ENCODE measurements around the gene CDH16.

Gene CDH16

DNA sequence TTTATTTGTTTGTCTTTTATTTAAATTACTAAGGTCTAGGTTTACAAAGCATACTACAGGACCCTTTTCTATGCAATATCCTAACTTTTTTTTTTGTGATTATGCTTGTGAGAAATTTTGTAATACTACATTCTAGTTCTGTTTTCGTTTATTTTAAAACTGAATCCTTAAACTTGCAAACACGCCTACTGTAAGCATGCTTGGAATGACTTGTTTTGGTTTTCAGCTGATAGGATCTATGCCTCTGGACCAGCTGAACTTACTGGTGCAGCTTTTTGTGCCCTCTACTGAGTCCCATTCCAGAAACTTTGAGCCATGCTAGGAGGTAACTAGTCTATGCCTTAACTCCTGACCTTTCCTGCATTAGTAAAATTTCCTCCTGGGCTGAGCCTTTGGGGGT, 32.4 kb downstream of the CDH16 start:
- Histone ChIP-seq H3K9ac (ENCODE audit: low read depth, low read length, poor library complexity, severe bottlenecking) (no peak overlapping the region), H3K4me2 (ENCODE audit: low read depth, low read length, poor library complexity, severe bottlenecking) (peak overlapping the region; percentile 35), H3K27me3 (ENCODE audit: insufficient read depth, low read length, poor library complexity, severe bottlenecking) (no peaks in the 10 kb centered on the region), H3K4me1 (ENCODE audit: insufficient read depth, low read length, poor library complexity, severe bottlenecking) (peaks cover 43% of the 10 kb centered on the region), H3K9me3 (ENCODE audit: insufficient read depth, low read depth, low read length) (no peaks in the 10 kb centered on the region), H2AFZ (ENCODE audit: low read length) (no peak overlapping the region), H3F3A (ENCODE audit: low read depth) (no peaks in the 10 kb centered on the region), H3K36me3 (ENCODE audit: insufficient read depth, low read length) (peaks cover 20% of the 10 kb centered on the region; the same call in 1 of the 2 replicates), H3K9me2 (replicated peaks; ENCODE audit: low read depth, low read length) (no peaks in the 10 kb centered on the region), H3K79me2 (ENCODE audit: insufficient read depth, low read length) (peaks cover 63% of the 10 kb centered on the region), H4K20me1 (ENCODE audit: insufficient read depth, low read length, poor library complexity, severe bottlenecking) (peaks cover 33% of the 10 kb centered on the region), H3K4me3 (ENCODE audit: low read length, poor library complexity, severe bottlenecking) (no peak overlapping the region)
- TF ChIP-seq EZH2phosphoT487 (IDR thresholded peaks at IDR 0.05; ENCODE audit: borderline replicate concordance): no peak
- TF ChIP-seq, protein P1, sequence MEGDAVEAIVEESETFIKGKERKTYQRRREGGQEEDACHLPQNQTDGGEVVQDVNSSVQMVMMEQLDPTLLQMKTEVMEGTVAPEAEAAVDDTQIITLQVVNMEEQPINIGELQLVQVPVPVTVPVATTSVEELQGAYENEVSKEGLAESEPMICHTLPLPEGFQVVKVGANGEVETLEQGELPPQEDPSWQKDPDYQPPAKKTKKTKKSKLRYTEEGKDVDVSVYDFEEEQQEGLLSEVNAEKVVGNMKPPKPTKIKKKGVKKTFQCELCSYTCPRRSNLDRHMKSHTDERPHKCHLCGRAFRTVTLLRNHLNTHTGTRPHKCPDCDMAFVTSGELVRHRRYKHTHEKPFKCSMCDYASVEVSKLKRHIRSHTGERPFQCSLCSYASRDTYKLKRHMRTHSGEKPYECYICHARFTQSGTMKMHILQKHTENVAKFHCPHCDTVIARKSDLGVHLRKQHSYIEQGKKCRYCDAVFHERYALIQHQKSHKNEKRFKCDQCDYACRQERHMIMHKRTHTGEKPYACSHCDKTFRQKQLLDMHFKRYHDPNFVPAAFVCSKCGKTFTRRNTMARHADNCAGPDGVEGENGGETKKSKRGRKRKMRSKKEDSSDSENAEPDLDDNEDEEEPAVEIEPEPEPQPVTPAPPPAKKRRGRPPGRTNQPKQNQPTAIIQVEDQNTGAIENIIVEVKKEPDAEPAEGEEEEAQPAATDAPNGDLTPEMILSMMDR (conservative IDR thresholded peaks at IDR 0.05; ENCODE audit: low read length): no peak

DNA sequence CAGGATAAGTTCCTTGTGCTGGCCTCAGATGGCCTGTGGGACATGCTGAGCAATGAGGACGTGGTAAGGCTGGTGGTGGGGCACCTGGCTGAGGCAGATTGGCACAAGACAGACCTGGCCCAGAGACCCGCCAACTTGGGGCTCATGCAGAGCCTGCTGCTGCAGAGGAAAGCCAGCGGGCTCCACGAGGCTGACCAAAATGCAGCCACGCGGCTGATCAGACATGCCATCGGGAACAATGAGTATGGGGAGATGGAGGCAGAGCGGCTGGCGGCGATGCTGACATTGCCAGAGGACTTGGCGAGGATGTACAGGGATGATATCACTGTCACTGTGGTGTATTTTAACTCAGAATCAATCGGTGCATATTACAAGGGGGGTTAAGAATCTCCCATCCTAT, 33.2 kb downstream of the CDH16 start:
- Histone ChIP-seq H4K20me1 (ENCODE audit: insufficient read depth, low read length, poor library complexity, severe bottlenecking) (peaks cover 39% of the 10 kb centered on the region), H3K36me3 (ENCODE audit: insufficient read depth, low read length) (peaks cover 20% of the 10 kb centered on the region; the same call in 1 of the 2 replicates), H3K9me2 (replicated peaks; ENCODE audit: low read depth, low read length) (no peaks in the 10 kb centered on the region), H2AFZ (ENCODE audit: low read length) (no peak overlapping the region), H3K4me2 (ENCODE audit: low read depth, low read length, poor library complexity, severe bottlenecking) (peak overlapping the region; percentile 35), H3K9me3 (ENCODE audit: insufficient read depth, low read depth, low read length) (no peaks in the 10 kb centered on the region), H3F3A (ENCODE audit: low read depth) (no peaks in the 10 kb centered on the region), H3K27me3 (ENCODE audit: insufficient read depth, low read length, poor library complexity, severe bottlenecking) (no peaks in the 10 kb centered on the region), H3K4me3 (ENCODE audit: low read length, poor library complexity, severe bottlenecking) (peak overlapping the region; percentile 2), H3K79me2 (ENCODE audit: insufficient read depth, low read length) (peaks cover 71% of the 10 kb centered on the region), H3K9ac (ENCODE audit: low read depth, low read length, poor library complexity, severe bottlenecking) (no peak overlapping the region), H3K4me1 (ENCODE audit: insufficient read depth, low read length, poor library complexity, severe bottlenecking) (peaks cover 43% of the 10 kb centered on the region)
- no peak for TF ChIP-seq EZH2phosphoT487 (IDR thresholded peaks at IDR 0.05; ENCODE audit: borderline replicate concordance)
- TF ChIP-seq, protein P1 (conservative IDR thresholded peaks at IDR 0.05; ENCODE audit: low read length): no peak

DNA sequence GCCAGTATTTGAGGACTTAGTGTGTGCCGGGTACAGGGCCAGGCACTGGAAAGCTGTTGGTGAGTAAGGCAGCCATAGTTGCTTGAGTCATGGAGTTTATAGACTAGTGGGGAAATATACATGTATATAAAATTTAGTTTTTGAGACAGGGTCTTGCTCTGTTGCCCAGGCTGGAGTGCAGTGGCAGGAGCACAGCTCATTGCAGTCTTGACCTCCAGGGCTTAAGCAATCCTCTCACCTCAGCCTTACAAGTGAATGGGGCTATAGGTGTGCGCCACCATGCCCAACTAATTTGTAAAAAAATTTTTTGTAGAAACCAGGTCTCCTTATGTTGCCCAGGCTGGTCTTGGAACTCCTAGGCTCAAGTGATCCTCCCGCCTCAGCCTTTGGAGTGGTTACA, 36.0 kb downstream of the CDH16 start:
- Histone ChIP-seq H3K27me3 (ENCODE audit: insufficient read depth, low read length, poor library complexity, severe bottlenecking) (no peaks in the 10 kb centered on the region), H3K4me1 (ENCODE audit: insufficient read depth, low read length, poor library complexity, severe bottlenecking) (peaks cover 64% of the 10 kb centered on the region), H3K4me2 (ENCODE audit: low read depth, low read length, poor library complexity, severe bottlenecking) (peak overlapping the region; percentile 87), H3K4me3 (ENCODE audit: low read length, poor library complexity, severe bottlenecking) (peak overlapping the region; percentile 97), H3K79me2 (ENCODE audit: insufficient read depth, low read length) (peaks cover 66% of the 10 kb centered on the region), H2AFZ (ENCODE audit: low read length) (no peak overlapping the region), H3K9me2 (replicated peaks; ENCODE audit: low read depth, low read length) (no peaks in the 10 kb centered on the region), H3K36me3 (ENCODE audit: insufficient read depth, low read length) (peaks cover 20% of the 10 kb centered on the region; the same call in 1 of the 2 replicates), H3K9ac (ENCODE audit: low read depth, low read length, poor library complexity, severe bottlenecking) (peak overlapping the region; percentile 73), H3K9me3 (ENCODE audit: insufficient read depth, low read depth, low read length) (no peaks in the 10 kb centered on the region), H3F3A (ENCODE audit: low read depth) (peaks cover 9% of the 10 kb centered on the region), H4K20me1 (ENCODE audit: insufficient read depth, low read length, poor library complexity, severe bottlenecking) (peaks cover 39% of the 10 kb centered on the region)
- TF ChIP-seq, protein P1 (conservative IDR thresholded peaks at IDR 0.05; ENCODE audit: low read length): no peak
- TF ChIP-seq EZH2phosphoT487 (IDR thresholded peaks at IDR 0.05; ENCODE audit: borderline replicate concordance): no peak

Data from Loucy (cell line).